Retinal pigment epithelial cell (primary cell): ENCODE measurements around the gene KNSTRN.
A peak's percentile ranks its signal among the peaks of the same experiment; 100 is the strongest.

ENCODE experiments used
- DNase-seq: peaks from one replicate; pipeline ENCODE4 v3.0.0-alpha.2; 2010; ENCODE audit warnings: low read depth
- H3K4me3 ChIP-seq: 2 replicates; pipeline ENCODE4 v1.5.1; 2011; ENCODE audit warnings: mild to moderate bottlenecking, low read length, control low read depth, moderate library complexity
- CTCF ChIP-seq: conservative IDR thresholded peaks from 2 replicates; pipeline ENCODE4 v1.5.1; 2011; ENCODE audit warnings: low read depth, low read length, control low read depth, inconsistent platforms

KNSTRN gene

GRCh38 chr15:40382580-40383456 lies at the start of gene KNSTRN:
Gene KNSTRN, plus strand, starts transcription at chr15:40382721. Its CDS starts 115 bp downstream, at chr15:40382836.
- peak within 1 kb of the TSS; percentile 92 for H3K4me3 ChIP-seq
- TF ChIP-seq CTCF, result no peak
- peak; percentile 79 for DNase-seq

GRCh38 chr15:40333922-40334492 lies 48.5 kb upstream of the KNSTRN start:
- DNase-seq, result peak; percentile 60
- no peak overlapping the region for H3K4me3 ChIP-seq
- peak; percentile 11 for TF ChIP-seq CTCF

GRCh38 chr15:40334541-40334940 lies 48.0 kb upstream of the KNSTRN start:
- DNase-seq, result no peak
- TF ChIP-seq CTCF, result no peak
- no peak overlapping the region for H3K4me3 ChIP-seq

- DNase-seq, result no peak
- H3K4me3 ChIP-seq, result no peak overlapping the region
- TF ChIP-seq CTCF, result no peak
Measured at GRCh38 chr15:40334941-40335795, 47.4 kb upstream of the KNSTRN start.

GRCh38 chr15:40335938-40336743 lies 46.4 kb upstream of the KNSTRN start:
- H3K4me3 ChIP-seq, result no peak overlapping the region
- no peak for TF ChIP-seq CTCF

GRCh38 chr15:40336744-40337122 lies 45.8 kb upstream of the KNSTRN start:
- no peak overlapping the region for H3K4me3 ChIP-seq
- DNase-seq, result no peak
- TF ChIP-seq CTCF, result peak; percentile 7

More at GRCh38 chr15:40335938-40336743, 46.4 kb upstream of the KNSTRN start:
- DNase-seq, result no peak
